Adipose tissue (tissue), 3 donors: ENCODE measurements around the gene MAP3K19. TPM values are rescaled to one million over a fixed set of nuclear protein-coding genes. Genes with fewer than 3 reads are reported as not detected.
A peak's percentile ranks its signal among the peaks of the same experiment; 100 is the strongest.

Experiments
- H3K27ac ChIP-seq: one replicate; pipeline ENCODE4 v1.5.1; 2013; ENCODE audit warnings: low read depth, low read length
- WGBS, 3 donors: extraction: QIAGEN DNeasy Blood & Tissue Kit; methylation state at CpG; one replicate each; pipeline ENCODE4 v1.1.7; 2013; 5-methylcytosine and 5-hydroxymethylcytosine counted together
- polyA plus RNA-seq, 3 donors: library from polyadenylated mRNA; stranded (reverse); fragments of 200-250 nt; gene quantifications; one replicate each; pipeline ENCODE4 v1.2.3, GENCODE V29; 2013
- donor health status: healthy with polysubstance abuse.
- donor health status: Bipolar disorder and iron deficiency.
- donor health status: healthy.

Gene MAP3K19
- polyA plus RNA-seq, 3 donors = not detected

- H3K27ac ChIP-seq = no peak overlapping the region
- 96 to 98% (median 97%) methylated on average over 3 of the region's 3 CpGs for WGBS, 3 donors
These were observed 94.6 kb downstream of the MAP3K19 start for GRCh38 chr2:134952608-134953007.

- WGBS, 3 donors = 75 to 81% (median 76%) methylated on average over 2 of the region's 2 CpGs
- H3K27ac ChIP-seq = no peak overlapping the region
These were observed 96.4 kb downstream of the MAP3K19 start for GRCh38 chr2:134950886-134951285.

GRCh38 chr2:134949981-134950708 is 97.1 kb downstream of the MAP3K19 start:
- WGBS, 3 donors = 84 to 90% (median 85%) methylated on average over 7 of the region's 7 CpGs
- H3K27ac ChIP-seq = no peak overlapping the region

DNA sequence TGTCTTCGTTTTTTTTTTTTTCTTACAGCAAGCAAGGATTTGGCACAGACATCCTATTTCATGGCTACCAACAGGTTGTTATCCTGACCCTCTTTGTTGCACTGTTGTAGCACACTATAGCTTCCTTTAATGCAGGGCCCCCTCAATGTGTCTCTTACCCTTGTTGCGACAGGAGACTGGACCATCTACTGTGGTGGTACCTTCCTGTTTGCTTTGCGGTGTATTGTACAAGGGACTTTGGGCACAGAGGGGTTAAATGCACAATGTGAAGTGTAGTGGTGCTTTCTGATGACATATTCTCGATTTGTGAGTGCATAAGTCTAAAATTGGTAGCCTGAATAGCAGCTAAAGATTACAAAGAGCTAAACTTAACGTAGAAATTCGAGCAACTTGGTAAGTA is 101.2 kb downstream of the MAP3K19 start:
- H3K27ac ChIP-seq = no peak overlapping the region
- 82 to 91% (median 83%) methylated on average over 6 of the region's 6 CpGs for WGBS, 3 donors

- 68 to 83% (median 83%) methylated on average over 1 of the region's 1 CpG for WGBS, 3 donors
- no peak overlapping the region for H3K27ac ChIP-seq
These were observed 102.3 kb downstream of the MAP3K19 start for GRCh38 chr2:134944975-134945374.

GRCh38 chr2:134943540-134943939 is 103.7 kb downstream of the MAP3K19 start:
- WGBS, 3 donors = 75 to 94% (median 82%) methylated on average over 2 of the region's 2 CpGs

GRCh38 chr2:134936691-134937090 is 110.6 kb downstream of the MAP3K19 start:
- 23 to 94% (median 81%) methylated on average over 4 of the region's 4 CpGs for WGBS, 3 donors
- H3K27ac ChIP-seq = no peak overlapping the region

More at GRCh38 chr2:134943540-134943939, 103.7 kb downstream of the MAP3K19 start:
- H3K27ac ChIP-seq = no peak overlapping the region

- H3K27ac ChIP-seq = no peak overlapping the region
- WGBS, 3 donors = 3 to 7% (median 6%) methylated on average over 1 of the region's 1 CpG
These were observed 112.6 kb downstream of the MAP3K19 start for GRCh38 chr2:134934641-134935040.

GRCh38 chr2:134934150-134934549 is 113.1 kb downstream of the MAP3K19 start:
- 48 to 55% (median 55%) methylated on average over 2 of the region's 2 CpGs for WGBS, 3 donors
- no peak overlapping the region for H3K27ac ChIP-seq

- no peak overlapping the region for H3K27ac ChIP-seq
- 70 to 92% (median 89%) methylated on average over 1 of the region's 1 CpG for WGBS, 3 donors
These were observed 113.5 kb downstream of the MAP3K19 start for GRCh38 chr2:134933732-134934131.

- H3K27ac ChIP-seq = no peak overlapping the region
- WGBS, 3 donors = 24 to 95% (median 93%) methylated on average over 3 of the region's 3 CpGs
These were observed 114.3 kb downstream of the MAP3K19 start for GRCh38 chr2:134932864-134933526.

DNA sequence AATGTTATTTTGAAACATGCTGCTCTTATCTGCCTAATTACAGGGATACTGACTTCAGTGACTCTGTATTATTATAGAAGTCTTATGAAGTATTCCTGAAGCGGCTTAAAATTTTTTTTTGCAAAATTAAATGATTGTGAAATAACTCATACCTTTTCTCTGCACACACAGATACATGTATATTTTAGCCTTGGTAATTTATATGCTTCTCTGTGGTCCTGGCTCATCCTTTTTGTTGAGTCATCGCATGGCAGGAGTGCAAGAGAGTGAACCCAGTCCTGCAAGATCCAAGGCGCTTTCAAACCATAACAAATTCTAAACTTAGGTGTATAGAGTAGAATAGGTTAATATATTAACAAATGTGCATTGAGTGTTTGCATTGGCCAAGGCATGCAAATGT is 120.1 kb downstream of the MAP3K19 start:
- 78 to 89% (median 81%) methylated on average over 3 of the region's 3 CpGs for WGBS, 3 donors
- no peak overlapping the region for H3K27ac ChIP-seq

DNA sequence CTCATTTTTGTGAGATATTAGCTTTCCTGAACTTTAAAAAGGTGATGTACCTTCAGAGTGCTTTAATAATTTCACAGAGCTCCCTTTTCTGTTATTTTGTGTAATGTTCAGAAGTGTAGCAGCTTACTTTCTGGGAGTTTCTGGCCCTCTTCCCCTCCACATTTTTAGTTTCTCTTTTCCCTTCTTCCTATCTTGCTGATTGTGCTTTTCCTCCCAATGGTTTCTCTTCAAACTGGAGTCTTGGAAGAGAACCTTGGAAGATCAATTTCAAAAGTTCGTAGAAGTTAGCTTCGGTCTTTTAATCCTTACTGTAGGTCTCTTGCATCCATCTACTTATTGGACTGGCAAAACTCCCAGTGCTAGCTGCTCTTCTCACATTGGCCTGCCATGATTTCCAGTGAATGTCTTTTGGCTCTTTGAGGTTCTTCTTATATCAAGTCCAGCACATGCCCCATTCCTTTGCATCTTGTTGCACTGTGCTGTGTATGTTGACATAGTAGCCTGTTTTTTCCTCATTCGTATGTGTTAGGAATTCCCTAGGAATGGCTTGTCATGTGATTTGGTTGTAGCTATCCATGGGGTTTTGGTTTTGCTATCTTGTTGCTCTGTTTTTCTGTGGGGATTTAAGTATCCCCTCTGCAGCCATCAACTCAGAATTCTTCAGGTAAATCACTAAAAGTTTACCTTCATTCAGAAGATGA is 120.9 kb downstream of the MAP3K19 start:
- H3K27ac ChIP-seq = no peak overlapping the region

GRCh38 chr2:134924912-134925311 is 122.3 kb downstream of the MAP3K19 start:
- H3K27ac ChIP-seq = no peak overlapping the region
- 87 to 100% (median 96%) methylated on average over 1 of the region's 1 CpG for WGBS, 3 donors

More for the DNA sequence above, 120.9 kb downstream of the MAP3K19 start:
- 57 to 72% (median 71%) methylated on average over 3 of the region's 3 CpGs for WGBS, 3 donors

DNA sequence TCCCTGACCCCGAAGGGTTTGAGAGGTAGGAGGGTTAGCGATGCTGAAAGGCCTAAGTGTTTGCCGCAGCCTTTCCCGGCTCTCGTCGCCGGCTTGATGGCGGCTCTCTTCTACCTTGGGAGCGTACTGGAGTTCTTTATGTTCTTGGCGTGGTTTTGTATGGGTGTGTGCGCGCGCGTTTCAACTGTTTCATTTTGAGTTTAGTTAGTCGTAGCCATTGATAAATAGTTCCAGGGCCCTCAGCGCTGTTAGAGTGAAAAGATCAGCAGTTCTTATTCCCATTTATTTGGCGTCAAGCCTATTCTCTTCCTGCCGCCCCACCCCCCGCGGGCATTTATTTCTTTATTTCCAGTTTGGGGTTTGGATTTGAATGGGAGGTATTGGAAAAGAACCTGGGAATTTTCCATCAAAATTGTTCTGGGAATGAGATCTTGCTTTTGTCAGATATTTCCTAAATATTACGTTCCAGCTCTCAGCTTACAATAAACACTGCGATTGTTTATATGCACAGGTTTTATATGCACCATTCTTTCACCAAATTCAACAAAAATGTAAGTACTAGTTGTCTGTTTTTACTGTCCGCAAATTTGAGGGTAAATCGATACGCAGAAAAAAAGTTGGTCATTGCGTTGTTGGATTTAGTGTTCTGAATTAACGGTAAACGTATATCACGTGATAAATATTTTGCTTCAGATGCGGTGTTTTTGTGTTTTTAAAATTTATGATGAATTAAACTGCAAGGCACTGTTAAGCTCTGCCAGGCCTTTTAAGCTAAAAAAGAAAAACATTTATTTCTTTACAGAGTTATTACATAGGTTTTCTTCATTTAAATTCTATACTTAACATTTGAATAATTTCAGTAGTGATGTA is 127.7 kb downstream of the MAP3K19 start:
- WGBS, 3 donors = 1 to 2% (median 2%) methylated on average over 30 of the region's 30 CpGs
- H3K27ac ChIP-seq = peak overlapping the region; percentile 68

- peak within 1 kb of the TSS; percentile 68 for H3K27ac ChIP-seq
- 0 to 1% (median 0%) methylated on average over 61 to 83 of the region's 83 CpGs for WGBS, 3 donors
These were observed 128.5 kb downstream of the MAP3K19 start, which contains the start of gene CCNT2 for GRCh38 chr2:134918526-134919340. Gene CCNT2 (plus strand): TSS chr2:134918822. CDS start chr2:134918855, 33 bp downstream.

DNA sequence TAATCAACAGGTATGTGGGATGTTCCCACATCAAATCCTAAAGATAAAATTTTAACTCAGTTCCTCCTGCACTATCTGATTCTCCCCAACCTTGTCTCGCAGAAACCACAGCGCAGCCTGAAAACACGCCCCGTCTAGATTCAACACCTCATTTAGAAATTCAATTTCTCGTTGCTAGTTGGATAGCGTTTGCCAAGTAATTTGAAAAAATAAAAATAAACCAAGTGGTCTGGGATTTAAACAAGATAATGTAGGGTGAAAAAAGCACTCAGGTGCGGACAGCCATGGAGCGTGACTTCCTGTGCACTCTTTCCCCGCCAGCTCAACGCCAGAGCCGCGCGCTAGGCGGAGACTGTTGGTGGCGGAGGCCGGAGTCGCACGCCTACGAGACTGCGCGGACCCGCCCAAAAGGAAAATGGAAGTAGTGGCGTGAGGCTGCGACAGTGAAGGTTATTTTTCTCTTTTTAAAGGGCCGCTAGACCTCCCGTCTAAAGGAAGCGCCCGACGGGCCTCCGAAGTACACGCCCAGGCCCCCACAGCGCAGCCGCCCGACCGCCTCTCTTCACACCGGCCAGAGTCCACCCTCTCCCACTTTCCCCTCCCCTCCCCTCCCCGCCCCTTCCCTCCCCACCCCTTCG is 129.2 kb downstream of the MAP3K19 start:
- H3K27ac ChIP-seq = peak overlapping the region; percentile 0
- 0% methylated on average over 34 to 38 of the region's 38 CpGs for WGBS, 3 donors
